GM18861 (cell line): ENCODE measurements around the gene FBXO41.
"Not testable (repeated sequence)": the region's sequence is repeated elsewhere in the genome, so short reads cannot be mapped to it uniquely, and the experiment has no call there.

Experiments used
- ATAC-seq: cut with Tn5 transposase; IDR thresholded peaks from one replicate; pipeline ENCODE4 v1.9.1; 2021; ENCODE audit not compliant: unreplicated experiment

Gene FBXO41

GRCh38 chr2:73262691-73263429 lies 21.4 kb downstream of the FBXO41 start:
- ATAC-seq, result not testable (repeated sequence)

GRCh38 chr2:73262108-73262651 lies 22.1 kb downstream of the FBXO41 start:
- no peak for ATAC-seq

- no peak for ATAC-seq
These were observed 23.8 kb downstream of the FBXO41 start for GRCh38 chr2:73260338-73260984.

GRCh38 chr2:73259704-73260337 lies 24.5 kb downstream of the FBXO41 start:
- no peak for ATAC-seq

- ATAC-seq, result no peak
These were observed 25.0 kb downstream of the FBXO41 start for GRCh38 chr2:73259276-73259675.

GRCh38 chr2:73258913-73259215 lies 25.4 kb downstream of the FBXO41 start:
- ATAC-seq, result no peak

- ATAC-seq, result no peak
These were observed 25.9 kb downstream of the FBXO41 start for GRCh38 chr2:73258186-73258912.

- no peak for ATAC-seq
These were observed 26.7 kb downstream of the FBXO41 start for GRCh38 chr2:73257425-73258125.

- ATAC-seq, result no peak
These were observed 27.3 kb downstream of the FBXO41 start for GRCh38 chr2:73257021-73257420.

GRCh38 chr2:73256618-73256922 lies 27.7 kb downstream of the FBXO41 start:
- ATAC-seq, result no peak

- no peak for ATAC-seq
These were observed 28.2 kb downstream of the FBXO41 start for GRCh38 chr2:73255907-73256617.

- ATAC-seq, result no peak
These were observed 29.2 kb downstream of the FBXO41 start for GRCh38 chr2:73255007-73255644.

- ATAC-seq, result no peak
These were observed 29.8 kb downstream of the FBXO41 start for GRCh38 chr2:73254343-73255006.

GRCh38 chr2:73253901-73254300 lies 30.4 kb downstream of the FBXO41 start:
- no peak for ATAC-seq

- ATAC-seq, result no peak
These were observed 30.9 kb downstream of the FBXO41 start for GRCh38 chr2:73253400-73253799.

- no peak for ATAC-seq
These were observed 31.8 kb downstream of the FBXO41 start for GRCh38 chr2:73252238-73253027.

GRCh38 chr2:73250872-73251846 lies 33.1 kb downstream of the FBXO41 start:
- ATAC-seq, result no peak
